ENCODE measurements around the gene TAF10. TPM values are rescaled to one million over a fixed set of nuclear protein-coding genes. Genes with fewer than 3 reads are reported as not detected.

Gene TAF10
- total RNA-seq, 1 donor from 2014 or later: 19.8 TPM

DNA sequence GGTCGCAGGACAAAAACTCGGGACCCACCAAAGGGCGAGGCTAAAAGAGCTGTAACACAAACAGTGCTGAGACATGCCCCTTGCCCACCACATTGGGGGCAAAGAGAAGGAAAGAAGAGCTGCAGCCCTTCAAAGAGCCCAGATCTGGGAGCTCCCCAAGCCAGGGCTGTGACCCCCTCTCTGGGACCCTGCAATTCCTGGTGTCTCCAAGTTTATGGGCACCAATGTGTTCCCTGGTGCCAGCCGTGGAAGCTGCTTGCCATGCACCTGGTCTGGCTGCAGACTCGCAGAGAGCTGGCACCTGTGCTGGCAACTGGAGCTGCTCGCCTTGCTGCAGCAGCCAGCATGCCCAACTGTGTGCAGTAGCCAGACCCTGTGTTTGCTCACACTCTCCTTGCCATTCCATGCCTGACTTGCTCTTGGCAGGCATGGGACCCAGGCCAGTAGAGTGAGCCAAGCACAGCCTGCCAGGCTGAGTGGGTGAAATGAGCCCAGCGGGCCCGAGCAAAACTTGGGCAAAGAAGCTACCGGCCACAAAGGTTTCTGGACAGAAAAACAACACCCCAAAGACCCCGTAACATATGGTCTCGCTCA, 24.6 kb downstream of the TAF10 start:
- Histone ChIP-seq H3K36me3 (ENCODE audit: control insufficient read depth in 3 of 3, insufficient read depth in 3 of 3, low read length in 3 of 3) (peaks cover 2 to 4% (median 3%) of the 10 kb centered on the region in 3 donors), H3K27ac (ENCODE audit: low read depth, low read length) (no peak overlapping the region), H3K4me1 (ENCODE audit: control insufficient read depth in 3 of 3, insufficient read depth in 3 of 3, low read length in 3 of 3) (peaks cover 0 to 6% (median 6%) of the 10 kb centered on the region in 3 donors), H3K9ac (ENCODE audit: low read depth in 1 of 3, low read length in 3 of 3) (peak overlapping the region in 2 of 3 donors; percentile 5 to 60), H3K27me3 (ENCODE audit: control insufficient read depth in 3 of 3, insufficient read depth in 3 of 3, low read length in 3 of 3) (no peaks in the 10 kb centered on the region), H3K9me3 (ENCODE audit: control insufficient read depth in 3 of 3, low read length in 3 of 3) (peaks cover 0 to 4% (median 0%) of the 10 kb centered on the region in 3 donors), H3K4me3 (ENCODE audit: low read length in 3 of 3) (no peak overlapping the region)

DNA sequence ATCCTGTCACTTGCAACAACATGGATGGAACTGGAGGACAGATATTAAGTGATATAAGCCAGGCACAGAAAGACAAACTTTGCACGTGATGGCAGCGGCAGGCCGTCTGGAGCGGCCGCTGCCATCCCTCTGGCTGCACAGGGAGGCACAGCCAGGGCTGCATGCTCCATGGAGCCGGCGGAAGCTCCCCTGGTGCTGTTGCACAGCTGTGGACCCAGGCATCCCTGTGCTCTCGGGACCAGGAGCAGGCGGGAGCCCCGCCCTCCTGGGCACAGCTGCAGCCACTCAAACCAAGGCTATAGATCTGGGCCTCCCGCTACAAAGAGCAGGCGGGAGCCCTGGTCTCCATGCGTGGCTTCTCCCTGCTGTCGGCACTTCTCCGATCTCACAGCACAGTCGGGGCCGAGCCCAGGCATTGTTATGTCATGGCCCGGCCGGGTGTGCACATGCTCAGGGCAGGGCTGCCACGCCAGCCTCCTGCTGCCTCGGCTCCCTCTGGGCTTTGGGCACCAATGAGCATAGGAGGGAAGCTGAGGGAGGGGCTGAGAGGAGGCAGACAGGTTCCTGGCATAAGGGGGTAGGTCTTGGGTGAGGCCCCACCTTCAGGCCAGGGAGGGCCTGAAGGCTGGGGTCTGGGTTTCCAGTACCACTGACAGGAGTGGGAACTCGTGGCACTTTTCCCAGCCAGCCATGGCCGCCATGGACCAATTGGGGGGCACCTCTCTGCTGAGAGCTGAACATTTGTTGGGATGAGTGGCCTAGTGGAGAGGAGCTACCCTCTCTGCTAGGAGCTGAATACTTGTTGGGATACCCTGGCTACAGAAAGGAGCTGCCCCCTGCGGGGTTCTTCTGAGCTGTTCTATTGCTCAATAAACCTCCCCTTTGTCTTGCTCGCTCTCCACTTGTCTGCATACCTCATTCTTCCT, 25.3 kb downstream of the TAF10 start:
- no peaks in the 10 kb centered on the region for H3K27me3 ChIP-seq (ENCODE audit: control insufficient read depth in 3 of 3, insufficient read depth in 3 of 3, low read length in 3 of 3)
- H3K27ac ChIP-seq (ENCODE audit: low read depth, low read length): no peak overlapping the region
- H3K36me3 ChIP-seq (ENCODE audit: control insufficient read depth in 3 of 3, insufficient read depth in 3 of 3, low read length in 3 of 3): peaks cover 0 to 1% (median 0%) of the 10 kb centered on the region in 3 donors
- peaks cover 0 to 4% (median 0%) of the 10 kb centered on the region in 3 donors for H3K9me3 ChIP-seq (ENCODE audit: control insufficient read depth in 3 of 3, low read length in 3 of 3)
- H3K4me3 ChIP-seq (ENCODE audit: low read length in 3 of 3): no peak overlapping the region
- H3K9ac ChIP-seq (ENCODE audit: low read depth in 1 of 3, low read length in 3 of 3): no peak overlapping the region
- H3K4me1 ChIP-seq (ENCODE audit: control insufficient read depth in 3 of 3, insufficient read depth in 3 of 3, low read length in 3 of 3): peaks cover 0 to 6% (median 6%) of the 10 kb centered on the region in 3 donors

DNA sequence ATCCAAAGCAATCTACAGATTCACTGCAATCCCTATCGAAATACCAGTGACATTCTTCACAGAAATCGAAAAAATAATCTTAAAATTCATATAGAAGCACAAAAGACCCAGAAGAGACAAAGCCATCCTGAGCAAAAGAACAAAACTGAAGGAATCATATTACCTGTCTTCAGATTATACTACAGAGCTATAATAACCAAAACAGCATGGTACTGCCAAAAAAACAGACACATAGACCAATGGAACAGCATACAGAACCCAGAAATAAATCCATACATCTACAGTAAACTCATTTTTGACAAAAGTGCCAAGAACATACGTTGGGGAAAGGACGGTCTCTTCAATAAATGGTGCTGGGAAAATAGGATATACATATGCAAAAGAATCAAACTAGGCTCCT, 27.5 kb downstream of the TAF10 start:
- peaks cover 0 to 10% (median 6%) of the 10 kb centered on the region in 3 donors for H3K4me1 ChIP-seq (ENCODE audit: control insufficient read depth in 3 of 3, insufficient read depth in 3 of 3, low read length in 3 of 3)
- H3K36me3 ChIP-seq (ENCODE audit: control insufficient read depth in 3 of 3, insufficient read depth in 3 of 3, low read length in 3 of 3): peaks cover 0 to 8% (median 0%) of the 10 kb centered on the region in 3 donors
- no peak overlapping the region for H3K9ac ChIP-seq (ENCODE audit: low read depth in 1 of 3, low read length in 3 of 3)
- no peaks in the 10 kb centered on the region for H3K27me3 ChIP-seq (ENCODE audit: control insufficient read depth in 3 of 3, insufficient read depth in 3 of 3, low read length in 3 of 3)
- H3K9me3 ChIP-seq (ENCODE audit: control insufficient read depth in 3 of 3, low read length in 3 of 3): peaks cover 0 to 4% (median 0%) of the 10 kb centered on the region in 3 donors
- no peak overlapping the region for H3K4me3 ChIP-seq (ENCODE audit: low read length in 3 of 3)
- H3K27ac ChIP-seq (ENCODE audit: low read depth, low read length): no peak overlapping the region

DNA sequence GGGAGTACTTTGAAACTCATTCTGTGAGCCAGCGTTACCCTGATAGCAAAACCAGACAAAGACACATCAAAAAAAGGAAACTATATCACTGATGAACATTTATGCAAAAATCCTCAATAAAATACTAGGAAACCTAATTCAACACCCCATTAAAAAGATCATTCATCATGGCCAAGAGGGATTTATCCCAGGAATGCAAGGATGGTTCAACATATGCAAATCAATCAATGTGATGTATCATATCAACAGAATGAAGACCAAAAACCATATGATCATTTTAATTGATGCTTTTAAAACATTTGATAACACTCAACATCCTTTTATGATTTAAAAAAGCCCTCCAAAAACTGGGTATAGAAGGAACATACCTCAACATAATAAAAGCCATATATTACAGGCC, 28.4 kb downstream of the TAF10 start:
- Histone ChIP-seq H3K27me3 (ENCODE audit: control insufficient read depth in 3 of 3, insufficient read depth in 3 of 3, low read length in 3 of 3) (no peaks in the 10 kb centered on the region), H3K4me1 (ENCODE audit: control insufficient read depth in 3 of 3, insufficient read depth in 3 of 3, low read length in 3 of 3) (peaks cover 0 to 12% (median 6%) of the 10 kb centered on the region in 3 donors)

DNA sequence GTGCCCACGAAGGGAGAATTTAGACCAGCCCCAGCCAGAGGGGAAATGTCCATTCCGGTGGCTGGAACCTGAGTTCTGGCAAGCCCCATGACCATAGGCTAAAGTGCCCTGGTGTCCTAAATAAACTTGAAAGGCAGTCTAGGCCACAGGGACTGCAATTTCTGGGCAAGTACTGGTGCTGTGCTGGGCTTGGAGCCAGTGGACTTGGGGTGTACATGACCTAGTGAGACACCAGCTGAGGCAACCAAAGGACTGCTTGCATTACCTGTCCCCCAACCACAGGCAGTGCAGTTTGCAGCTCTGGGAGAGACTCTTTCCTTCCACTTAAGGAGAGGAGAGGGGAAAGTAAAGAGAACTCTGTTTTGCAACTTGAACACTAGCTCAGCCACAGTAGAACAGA, 32.3 kb downstream of the TAF10 start:
- no peak overlapping the region for H3K4me3 ChIP-seq (ENCODE audit: low read length in 3 of 3)
- H3K4me1 ChIP-seq (ENCODE audit: control insufficient read depth in 3 of 3, insufficient read depth in 3 of 3, low read length in 3 of 3): peaks cover 0 to 14% (median 6%) of the 10 kb centered on the region in 3 donors
- H3K27me3 ChIP-seq (ENCODE audit: control insufficient read depth in 3 of 3, insufficient read depth in 3 of 3, low read length in 3 of 3): no peaks in the 10 kb centered on the region
- no peak overlapping the region for H3K9ac ChIP-seq (ENCODE audit: low read depth in 1 of 3, low read length in 3 of 3)
- peaks cover 0 to 8% (median 0%) of the 10 kb centered on the region in 3 donors for H3K36me3 ChIP-seq (ENCODE audit: control insufficient read depth in 3 of 3, insufficient read depth in 3 of 3, low read length in 3 of 3)
- no peak overlapping the region for H3K27ac ChIP-seq (ENCODE audit: low read depth, low read length)
- H3K9me3 ChIP-seq (ENCODE audit: control insufficient read depth in 3 of 3, low read length in 3 of 3): peaks cover 0 to 4% (median 0%) of the 10 kb centered on the region in 3 donors

More for the DNA sequence above, 28.4 kb downstream of the TAF10 start:
- Histone ChIP-seq H3K4me3 (ENCODE audit: low read length in 3 of 3) (no peak overlapping the region), H3K27ac (ENCODE audit: low read depth, low read length) (no peak overlapping the region), H3K9ac (ENCODE audit: low read depth in 1 of 3, low read length in 3 of 3) (no peak overlapping the region), H3K9me3 (ENCODE audit: control insufficient read depth in 3 of 3, low read length in 3 of 3) (peaks cover 0 to 4% (median 0%) of the 10 kb centered on the region in 3 donors), H3K36me3 (ENCODE audit: control insufficient read depth in 3 of 3, insufficient read depth in 3 of 3, low read length in 3 of 3) (peaks cover 0 to 8% (median 0%) of the 10 kb centered on the region in 3 donors)

DNA sequence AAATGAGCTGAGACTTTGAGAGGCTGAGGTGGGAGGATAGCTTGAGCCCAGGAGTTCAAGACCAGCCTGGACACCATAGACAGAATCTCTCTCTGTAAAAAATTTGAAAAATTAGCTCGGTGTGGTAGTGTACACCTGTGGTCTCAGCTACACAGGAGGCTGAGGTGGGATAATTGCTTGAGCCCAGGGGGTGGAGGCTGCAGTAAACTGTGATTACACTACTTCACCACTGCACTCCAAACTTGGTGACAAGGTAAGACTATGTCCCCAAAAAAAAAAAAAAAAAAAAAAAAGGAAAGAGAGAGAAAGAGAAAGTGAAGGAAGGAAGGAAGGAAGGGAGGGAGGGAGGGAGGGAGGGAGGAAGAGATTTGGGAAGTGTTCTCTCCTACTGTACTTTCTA, 33.9 kb downstream of the TAF10 start:
- Histone ChIP-seq H3K27me3 (ENCODE audit: control insufficient read depth in 3 of 3, insufficient read depth in 3 of 3, low read length in 3 of 3) (no peaks in the 10 kb centered on the region), H3K9ac (ENCODE audit: low read depth in 1 of 3, low read length in 3 of 3) (no peak overlapping the region), H3K36me3 (ENCODE audit: control insufficient read depth in 3 of 3, insufficient read depth in 3 of 3, low read length in 3 of 3) (peaks cover 0 to 8% (median 0%) of the 10 kb centered on the region in 3 donors), H3K9me3 (ENCODE audit: control insufficient read depth in 3 of 3, low read length in 3 of 3) (no peaks in the 10 kb centered on the region), H3K4me1 (ENCODE audit: control insufficient read depth in 3 of 3, insufficient read depth in 3 of 3, low read length in 3 of 3) (peaks cover 0 to 14% (median 6%) of the 10 kb centered on the region in 3 donors), H3K27ac (ENCODE audit: low read depth, low read length) (no peak overlapping the region), H3K4me3 (ENCODE audit: low read length in 3 of 3) (no peak overlapping the region)

DNA sequence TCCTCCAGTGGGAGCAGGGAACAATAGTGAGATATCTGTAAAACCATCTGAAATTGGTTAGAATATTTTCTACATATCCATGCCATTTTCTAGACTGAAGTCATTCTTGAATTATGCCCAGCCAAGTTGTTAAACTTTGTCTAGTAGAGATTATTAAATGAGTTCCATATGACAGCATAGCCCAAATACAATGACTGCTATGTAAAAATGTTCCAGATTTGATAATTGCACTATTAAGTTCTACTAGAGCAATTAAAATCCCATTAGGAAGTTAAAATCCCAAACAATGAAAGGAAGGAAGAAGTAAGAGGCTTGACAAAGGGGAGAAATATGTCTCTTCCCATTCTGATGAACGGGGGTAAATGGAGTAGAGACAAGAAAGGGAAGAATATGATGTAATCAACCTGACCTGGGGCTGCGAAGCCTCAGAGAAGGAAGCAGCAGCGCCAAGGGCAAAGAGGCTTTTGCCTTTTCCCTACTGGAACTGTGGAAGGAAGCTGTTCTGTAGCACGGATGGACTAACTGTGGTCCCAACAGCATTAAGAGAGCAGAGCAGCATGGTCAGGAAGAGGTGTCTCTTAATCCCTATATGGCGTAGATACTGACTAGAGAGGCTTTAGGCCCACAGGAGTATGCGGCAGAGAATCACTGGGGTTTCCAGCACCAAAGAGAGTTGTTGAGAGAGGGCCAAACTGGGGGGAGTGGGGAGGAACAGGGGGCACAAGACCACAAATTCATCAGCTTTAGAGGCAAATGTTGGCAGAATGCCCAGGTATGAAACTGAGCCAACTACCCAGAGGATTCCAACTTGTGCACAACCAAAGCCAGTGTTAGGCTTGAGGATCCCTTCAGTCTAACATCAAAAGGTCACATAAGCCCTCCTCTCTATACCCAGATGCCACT, 35.3 kb downstream of the TAF10 start:
- Histone ChIP-seq H3K27me3 (ENCODE audit: control insufficient read depth in 3 of 3, insufficient read depth in 3 of 3, low read length in 3 of 3) (no peaks in the 10 kb centered on the region), H3K4me3 (ENCODE audit: low read length in 3 of 3) (no peak overlapping the region), H3K9ac (ENCODE audit: low read depth in 1 of 3, low read length in 3 of 3) (no peak overlapping the region), H3K36me3 (ENCODE audit: control insufficient read depth in 3 of 3, insufficient read depth in 3 of 3, low read length in 3 of 3) (peaks cover 0 to 8% (median 0%) of the 10 kb centered on the region in 3 donors), H3K27ac (ENCODE audit: low read depth, low read length) (peak overlapping the region; percentile 9), H3K9me3 (ENCODE audit: control insufficient read depth in 3 of 3, low read length in 3 of 3) (no peaks in the 10 kb centered on the region), H3K4me1 (ENCODE audit: control insufficient read depth in 3 of 3, insufficient read depth in 3 of 3, low read length in 3 of 3) (peaks cover 0 to 15% (median 7%) of the 10 kb centered on the region in 3 donors)

DNA sequence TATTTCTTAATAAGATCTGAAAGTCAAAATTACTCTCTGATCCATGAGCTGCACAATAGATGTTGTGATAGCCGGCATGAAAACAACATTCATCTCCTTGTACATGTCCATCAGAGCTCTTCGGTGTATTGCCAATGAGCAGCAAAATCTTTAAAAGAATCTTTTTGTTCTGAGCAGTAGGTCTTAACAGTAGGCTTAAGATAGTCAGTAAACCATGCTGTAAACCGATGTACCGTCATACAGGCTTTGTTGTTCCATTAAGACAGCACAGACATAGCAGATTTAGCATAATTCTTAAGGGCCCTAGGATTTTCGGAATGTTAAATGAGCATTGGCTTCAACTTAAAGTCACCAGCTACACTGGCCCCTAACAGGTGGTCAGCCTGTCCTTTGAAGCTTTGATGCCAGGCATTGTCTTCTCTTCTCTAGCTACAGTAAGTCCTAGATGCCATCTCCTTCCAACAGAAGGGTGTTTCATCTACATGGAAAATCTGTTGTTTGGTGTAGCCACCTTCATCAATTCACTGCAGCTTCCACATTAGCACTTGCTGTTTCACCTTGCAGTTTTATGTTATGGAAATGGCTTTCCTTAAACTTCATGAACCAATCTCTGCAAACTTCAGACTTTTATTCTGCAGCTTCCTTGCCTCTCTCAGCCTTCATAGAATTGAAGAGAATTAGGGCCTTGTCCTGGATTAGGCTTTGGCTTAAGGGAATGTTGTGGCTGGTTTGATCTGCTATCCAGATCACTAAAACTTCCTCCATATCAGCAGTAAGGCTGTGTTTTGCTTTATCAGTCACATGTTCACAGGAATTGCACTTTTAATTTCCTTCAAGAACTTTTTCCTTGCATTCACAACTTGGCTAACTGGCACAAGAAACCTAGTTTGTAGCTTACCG, 37.0 kb downstream of the TAF10 start:
- Histone ChIP-seq H3K27me3 (ENCODE audit: control insufficient read depth in 3 of 3, insufficient read depth in 3 of 3, low read length in 3 of 3) (no peaks in the 10 kb centered on the region), H3K4me1 (ENCODE audit: control insufficient read depth in 3 of 3, insufficient read depth in 3 of 3, low read length in 3 of 3) (peaks cover 3 to 25% (median 18%) of the 10 kb centered on the region in 3 donors), H3K9me3 (ENCODE audit: control insufficient read depth in 3 of 3, low read length in 3 of 3) (no peaks in the 10 kb centered on the region), H3K9ac (ENCODE audit: low read depth in 1 of 3, low read length in 3 of 3) (no peak overlapping the region), H3K36me3 (ENCODE audit: control insufficient read depth in 3 of 3, insufficient read depth in 3 of 3, low read length in 3 of 3) (peaks cover 0 to 4% (median 2%) of the 10 kb centered on the region in 3 donors), H3K27ac (ENCODE audit: low read depth, low read length) (no peak overlapping the region), H3K4me3 (ENCODE audit: low read length in 3 of 3) (no peak overlapping the region)

DNA sequence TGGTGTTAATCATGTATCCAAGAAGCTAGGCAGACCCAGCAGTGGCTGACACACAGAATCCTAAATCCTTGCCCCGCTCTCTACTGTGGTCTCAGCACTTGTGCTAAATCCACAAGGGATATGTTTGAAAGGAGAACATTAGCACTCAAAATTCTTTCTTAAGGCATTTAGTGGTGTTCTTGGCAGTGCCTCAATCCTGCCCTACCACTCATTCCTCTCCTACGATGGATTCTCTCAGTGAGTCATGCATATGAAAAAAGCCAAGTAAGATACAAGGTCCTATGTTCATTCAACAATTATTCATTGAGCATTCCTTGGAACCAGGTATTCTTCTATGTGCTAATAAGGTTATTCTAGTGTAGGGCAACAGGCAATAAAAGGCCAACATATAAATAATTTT, 39.8 kb downstream of the TAF10 start:
- no peak overlapping the region for H3K9ac ChIP-seq (ENCODE audit: low read depth in 1 of 3, low read length in 3 of 3)
- H3K9me3 ChIP-seq (ENCODE audit: control insufficient read depth in 3 of 3, low read length in 3 of 3): no peaks in the 10 kb centered on the region
- no peak overlapping the region for H3K4me3 ChIP-seq (ENCODE audit: low read length in 3 of 3)
- no peaks in the 10 kb centered on the region for H3K27me3 ChIP-seq (ENCODE audit: control insufficient read depth in 3 of 3, insufficient read depth in 3 of 3, low read length in 3 of 3)
- H3K27ac ChIP-seq (ENCODE audit: low read depth, low read length): no peak overlapping the region
- peaks cover 12 to 36% (median 33%) of the 10 kb centered on the region in 3 donors for H3K4me1 ChIP-seq (ENCODE audit: control insufficient read depth in 3 of 3, insufficient read depth in 3 of 3, low read length in 3 of 3)
- peaks cover 0 to 2% (median 0%) of the 10 kb centered on the region in 3 donors for H3K36me3 ChIP-seq (ENCODE audit: control insufficient read depth in 3 of 3, insufficient read depth in 3 of 3, low read length in 3 of 3)

Data from skeletal muscle tissue (tissue), 4 donors.